Activated naive CD8-positive, alpha-beta T cell treated with anti-CD3 and anti-CD28 coated beads, Interleukin-2, amount 10 ng/mL, durations not matched to agents 7 days and 5 days (primary cell): ENCODE measurements around the gene ARHGEF28. TPM values are rescaled to one million over a fixed set of nuclear protein-coding genes. Genes with fewer than 3 reads are reported as not detected.

Source experiments
- ATAC-seq: fragments of 150-1000 bp; cut with Tn5 transposase; one replicate; pipeline ENCODE4 v1.10.0; 2021; ENCODE audit warnings: low read depth, moderate library complexity
- POLR2A ChIA-PET: fragments of 350-600 bp; sonication (Branson Sonifier 250); formaldehyde crosslinking; loops from one replicate; lab custom pipeline; 2021; ENCODE audit warnings: antibody characterized with exemption; lab: Charles Lee
- DNase-seq: peaks from one replicate; pipeline ENCODE4 v3.0.0; 2021
- H3K27ac Mint-ChIP-seq: one replicate; pipeline ENCODE4 v1.8.0; 2022; ENCODE audit warnings: mild to moderate bottlenecking, mixed read lengths
- H3K27me3 Mint-ChIP-seq: one replicate; pipeline ENCODE4 v1.8.0; 2022; ENCODE audit warnings: mild to moderate bottlenecking, moderate library complexity, mixed read lengths
- H3K36me3 Mint-ChIP-seq: one replicate; pipeline ENCODE4 v1.8.0; 2021; ENCODE audit warnings: mild to moderate bottlenecking, mixed read lengths
- H3K4me1 Mint-ChIP-seq: one replicate; pipeline ENCODE4 v1.8.0; 2021; ENCODE audit warnings: mixed read lengths
- H3K4me3 Mint-ChIP-seq: one replicate; pipeline ENCODE4 v1.8.0; 2022; ENCODE audit warnings: mild to moderate bottlenecking, moderate library complexity, mixed read lengths
- H3K9me3 Mint-ChIP-seq: one replicate; pipeline ENCODE4 v1.8.0; 2021; ENCODE audit warnings: mixed read lengths
- total RNA-seq, 2 experiments: library from RNA; stranded (reverse); gene quantifications; one replicate each; pipeline ENCODE4 v1.2.3, GENCODE V29; 2021

The ARHGEF28 gene
- total RNA-seq, 2 experiments from 2014 or later, result 0.14 TPM; not detected in 1

DNA sequence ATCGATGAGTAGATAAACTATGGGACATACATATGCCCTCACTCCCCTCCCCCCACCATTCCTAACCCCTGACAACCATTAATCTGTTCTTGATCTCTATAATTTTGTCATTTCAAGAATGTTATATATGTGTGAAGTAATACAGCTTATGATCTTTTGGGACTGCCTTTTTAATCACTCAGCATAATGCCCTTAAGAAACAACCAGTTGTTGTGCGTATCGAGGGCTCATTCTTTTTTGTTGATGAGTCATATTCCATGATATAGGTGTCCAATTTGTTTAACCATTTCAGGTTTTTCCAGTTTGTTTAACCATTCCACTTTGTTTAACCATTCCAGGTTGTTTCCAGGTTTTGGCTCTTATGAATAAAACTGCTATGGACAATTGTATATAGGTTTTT, 75.6 kb downstream of the ARHGEF28 start:
- Mint-ChIP-seq H3K4me3 (no peak overlapping the region), H3K27me3 (peaks cover 20% of the 10 kb centered on the region)
- ATAC-seq, result no peak

DNA sequence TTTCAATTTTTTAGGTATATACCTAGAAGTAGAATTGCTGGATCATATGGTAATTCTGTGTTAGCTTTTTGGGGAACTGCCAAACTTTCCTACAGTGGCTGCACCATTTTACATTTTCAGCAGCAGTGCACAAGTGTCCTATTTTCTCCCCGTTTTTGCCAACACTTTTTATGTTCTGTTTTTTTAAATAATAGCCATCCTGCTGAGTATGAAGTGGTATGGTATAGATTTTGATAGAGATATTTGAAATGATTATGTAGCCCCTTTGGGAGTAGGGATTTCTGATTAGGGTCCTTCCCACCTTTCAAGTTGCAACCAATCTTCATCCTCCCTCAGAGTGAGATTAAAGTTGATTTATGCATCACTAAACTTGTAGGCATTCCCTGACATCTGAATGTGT, 76.5 kb downstream of the ARHGEF28 start:
- POLR2A ChIA-PET, result no interaction called here
- no peak for DNase-seq

More for the DNA sequence above, 75.6 kb downstream of the ARHGEF28 start:
- no peaks in the 10 kb centered on the region for H3K36me3 Mint-ChIP-seq
- no peaks in the 10 kb centered on the region for H3K4me1 Mint-ChIP-seq
- POLR2A ChIA-PET, result no interaction called here
- no peak overlapping the region for H3K27ac Mint-ChIP-seq
- no peaks in the 10 kb centered on the region for H3K9me3 Mint-ChIP-seq
- DNase-seq, result no peak

DNA sequence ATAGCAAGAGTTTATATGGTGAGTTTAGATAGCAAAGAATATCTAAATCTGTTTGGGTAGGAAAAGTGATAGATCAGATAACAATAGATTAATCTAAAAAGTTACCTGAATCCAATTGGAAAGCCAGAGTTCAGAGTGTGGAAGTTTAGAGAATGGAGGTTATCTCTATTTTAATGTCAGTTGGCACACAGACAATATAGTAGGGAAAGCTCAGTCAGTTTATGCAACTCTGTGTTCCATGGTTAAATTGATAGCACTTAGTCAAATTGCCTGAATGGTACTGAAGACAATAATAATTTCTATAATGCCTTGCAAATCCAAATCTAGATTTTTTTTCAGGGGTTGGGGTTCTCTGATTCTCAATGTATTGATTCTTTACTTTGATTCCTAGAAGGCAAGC, 77.0 kb downstream of the ARHGEF28 start:
- Mint-ChIP-seq H3K4me3 (no peak overlapping the region), H3K9me3 (no peaks in the 10 kb centered on the region), H3K36me3 (no peaks in the 10 kb centered on the region), H3K27me3 (peaks cover 14% of the 10 kb centered on the region), H3K4me1 (no peaks in the 10 kb centered on the region), H3K27ac (no peak overlapping the region)
- POLR2A ChIA-PET, result no interaction called here
- ATAC-seq (no peak), DNase-seq (no peak)

More for the DNA sequence above, 76.5 kb downstream of the ARHGEF28 start:
- no peaks in the 10 kb centered on the region for H3K36me3 Mint-ChIP-seq
- peaks cover 16% of the 10 kb centered on the region for H3K27me3 Mint-ChIP-seq
- no peak overlapping the region for H3K4me3 Mint-ChIP-seq
- H3K27ac Mint-ChIP-seq, result no peak overlapping the region
- H3K4me1 Mint-ChIP-seq, result no peaks in the 10 kb centered on the region
- no peaks in the 10 kb centered on the region for H3K9me3 Mint-ChIP-seq
- ATAC-seq, result no peak

DNA sequence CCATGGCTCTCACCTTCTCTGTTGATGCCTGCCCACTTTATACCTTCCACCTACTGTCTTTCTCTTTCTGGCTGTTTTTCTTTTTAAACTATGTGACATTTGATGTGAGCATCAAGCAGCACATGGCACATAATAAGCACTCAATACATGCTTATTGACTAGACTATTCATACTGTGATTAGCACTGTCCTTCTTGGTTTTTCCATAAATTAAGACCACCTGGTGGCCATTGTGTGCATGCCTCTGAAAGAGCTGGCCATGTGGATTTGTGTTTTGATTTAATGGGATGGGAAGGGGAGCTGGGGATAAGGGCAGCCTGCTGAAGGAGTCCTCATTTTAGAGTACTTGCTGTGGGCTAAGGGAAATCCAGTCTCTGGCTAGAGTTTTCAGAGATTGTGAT, 79.4 kb downstream of the ARHGEF28 start:
- peaks cover 1% of the 10 kb centered on the region for H3K9me3 Mint-ChIP-seq
- POLR2A ChIA-PET, result no interaction called here
- DNase-seq, result no peak
- H3K4me3 Mint-ChIP-seq, result no peak overlapping the region
- no peaks in the 10 kb centered on the region for H3K4me1 Mint-ChIP-seq
- H3K27me3 Mint-ChIP-seq, result peaks cover 6% of the 10 kb centered on the region
- no peak for ATAC-seq
- H3K36me3 Mint-ChIP-seq, result no peaks in the 10 kb centered on the region
- no peak overlapping the region for H3K27ac Mint-ChIP-seq

DNA sequence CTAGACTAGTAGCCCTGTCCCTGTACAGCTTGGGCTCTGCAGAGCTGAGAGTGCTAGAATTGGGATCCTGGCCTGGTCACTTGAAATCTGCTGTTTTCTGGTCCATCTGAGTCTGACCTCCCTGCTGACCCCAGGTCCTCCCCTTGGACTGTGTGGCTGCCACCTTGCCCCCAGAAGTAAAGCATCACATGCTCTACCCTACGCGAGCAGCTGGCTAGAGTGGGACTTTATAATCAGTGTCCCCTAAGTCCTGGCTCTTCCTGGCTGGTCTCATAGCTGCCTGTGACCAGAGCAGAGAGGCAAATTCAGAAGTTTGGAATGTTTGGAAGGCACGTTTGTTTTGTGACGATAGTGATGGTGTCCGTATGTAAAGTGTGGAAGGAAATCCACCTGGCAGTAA, 81.0 kb downstream of the ARHGEF28 start:
- Mint-ChIP-seq H3K27me3 (peaks cover 10% of the 10 kb centered on the region), H3K36me3 (no peaks in the 10 kb centered on the region), H3K4me3 (no peak overlapping the region), H3K4me1 (no peaks in the 10 kb centered on the region), H3K9me3 (peaks cover 1% of the 10 kb centered on the region), H3K27ac (no peak overlapping the region)
- DNase-seq (no peak), ATAC-seq (no peak)
- POLR2A ChIA-PET, result no interaction called here

DNA sequence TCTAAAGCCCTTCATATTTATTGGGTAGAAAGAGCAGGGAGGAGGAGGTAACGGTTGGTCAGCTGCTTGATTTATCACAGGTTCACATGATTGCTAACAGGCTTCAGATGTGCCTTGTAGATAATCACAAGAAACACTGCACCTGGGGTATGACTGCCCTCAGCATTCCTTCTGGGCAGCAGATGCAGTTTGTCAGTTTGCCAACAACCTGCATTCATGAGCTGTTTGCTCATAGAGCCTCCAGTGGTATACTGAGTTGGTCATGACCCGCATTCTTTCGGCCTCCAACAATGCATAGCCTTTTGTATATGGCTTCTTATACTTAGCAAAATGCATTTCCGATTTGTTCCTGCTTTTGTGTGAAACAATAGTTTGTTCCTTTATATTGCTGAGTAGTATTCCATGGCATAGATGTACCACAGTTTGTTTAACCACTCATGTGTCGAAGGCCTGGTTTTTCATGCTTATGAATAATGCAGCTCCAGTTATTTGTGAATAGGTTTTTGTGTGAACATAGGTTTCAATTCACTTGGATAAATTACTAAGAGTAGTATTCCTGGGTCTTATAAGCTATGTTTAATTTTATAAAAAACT, 83.6 kb downstream of the ARHGEF28 start:
- DNase-seq (no peak), ATAC-seq (no peak)
- Mint-ChIP-seq H3K9me3 (peaks cover 1% of the 10 kb centered on the region), H3K27me3 (peaks cover 14% of the 10 kb centered on the region), H3K4me1 (no peaks in the 10 kb centered on the region), H3K27ac (no peak overlapping the region), H3K4me3 (no peak overlapping the region), H3K36me3 (no peaks in the 10 kb centered on the region)
- POLR2A ChIA-PET, result no interaction called here

DNA sequence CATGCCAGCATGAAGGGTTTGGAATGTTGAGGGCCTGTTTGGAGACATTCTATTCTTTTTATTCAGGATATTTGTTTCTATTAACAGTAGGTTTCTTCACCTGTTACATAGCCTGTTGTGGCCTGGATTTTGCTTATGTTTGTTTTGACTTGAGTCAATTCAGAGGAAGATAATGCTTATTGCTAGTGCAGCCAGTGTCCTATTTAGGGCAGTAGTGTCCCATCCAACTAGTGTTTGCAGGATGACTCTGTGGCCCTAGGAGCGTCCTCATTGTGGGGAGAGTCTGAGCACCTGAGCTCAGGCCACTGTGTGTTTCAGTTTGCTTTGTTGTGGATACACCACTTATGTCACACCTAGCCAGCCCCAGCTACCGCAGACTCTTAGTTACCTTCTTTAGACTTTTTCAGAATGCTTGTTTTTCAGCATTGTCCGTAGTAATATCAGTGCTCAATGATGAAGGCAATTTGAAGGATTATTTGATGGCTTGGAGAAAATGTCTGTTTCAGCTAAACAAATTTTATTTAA, 90.3 kb downstream of the ARHGEF28 start:
- Mint-ChIP-seq H3K4me1 (no peaks in the 10 kb centered on the region), H3K9me3 (no peaks in the 10 kb centered on the region), H3K27me3 (peaks cover 26% of the 10 kb centered on the region), H3K4me3 (no peak overlapping the region), H3K27ac (no peak overlapping the region), H3K36me3 (no peaks in the 10 kb centered on the region)
- POLR2A ChIA-PET, result no interaction called here
- DNase-seq (no peak), ATAC-seq (no peak)

DNA sequence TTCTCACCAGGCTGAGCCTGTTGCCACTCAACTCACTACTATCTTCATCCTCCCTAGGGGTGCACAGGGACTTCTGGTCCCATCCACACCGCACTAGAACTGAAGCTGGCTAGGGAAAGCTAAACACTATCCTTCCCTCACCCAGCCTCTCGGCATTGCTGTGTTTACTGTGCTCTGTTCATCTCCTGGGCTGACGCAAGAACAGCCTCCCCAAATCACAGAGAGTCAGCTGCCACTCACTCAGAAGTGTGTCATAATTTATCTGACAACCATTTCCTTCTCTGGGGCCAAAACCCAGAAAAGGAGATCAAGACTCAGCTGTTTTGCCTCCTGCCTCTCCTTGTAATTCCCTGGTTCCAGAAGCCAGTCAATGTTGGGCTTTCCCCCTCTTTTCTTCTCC, 92.8 kb downstream of the ARHGEF28 start:
- Mint-ChIP-seq H3K9me3 (no peaks in the 10 kb centered on the region), H3K36me3 (no peaks in the 10 kb centered on the region), H3K27ac (no peak overlapping the region), H3K27me3 (peaks cover 26% of the 10 kb centered on the region), H3K4me3 (no peak overlapping the region), H3K4me1 (no peaks in the 10 kb centered on the region)
- ATAC-seq (no peak), DNase-seq (no peak)
- POLR2A ChIA-PET, result no interaction called here

DNA sequence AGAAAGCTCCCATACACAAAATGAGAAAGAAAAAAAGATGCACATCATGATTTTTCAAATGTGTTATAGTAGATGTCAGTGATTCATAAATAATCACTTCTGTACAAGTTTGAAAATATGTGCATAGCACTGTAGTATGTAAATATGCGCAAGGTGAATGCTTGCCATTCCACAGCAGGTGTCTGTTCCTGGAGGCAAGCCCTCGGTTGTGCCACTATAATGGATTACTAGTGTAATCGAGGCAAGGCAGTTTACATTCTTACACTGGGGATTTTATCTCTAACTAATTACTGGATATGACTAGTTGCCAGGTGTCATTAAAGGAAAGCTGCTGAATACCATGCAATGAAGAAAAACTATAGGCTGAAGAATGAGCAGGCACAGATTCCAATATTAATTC, 93.6 kb downstream of the ARHGEF28 start:
- H3K9me3 Mint-ChIP-seq, result no peaks in the 10 kb centered on the region
- H3K4me1 Mint-ChIP-seq, result no peaks in the 10 kb centered on the region
- peaks cover 24% of the 10 kb centered on the region for H3K27me3 Mint-ChIP-seq
- H3K27ac Mint-ChIP-seq, result no peak overlapping the region
- H3K36me3 Mint-ChIP-seq, result no peaks in the 10 kb centered on the region
- POLR2A ChIA-PET, result no interaction called here
- DNase-seq, result no peak
- ATAC-seq, result no peak
- no peak overlapping the region for H3K4me3 Mint-ChIP-seq

DNA sequence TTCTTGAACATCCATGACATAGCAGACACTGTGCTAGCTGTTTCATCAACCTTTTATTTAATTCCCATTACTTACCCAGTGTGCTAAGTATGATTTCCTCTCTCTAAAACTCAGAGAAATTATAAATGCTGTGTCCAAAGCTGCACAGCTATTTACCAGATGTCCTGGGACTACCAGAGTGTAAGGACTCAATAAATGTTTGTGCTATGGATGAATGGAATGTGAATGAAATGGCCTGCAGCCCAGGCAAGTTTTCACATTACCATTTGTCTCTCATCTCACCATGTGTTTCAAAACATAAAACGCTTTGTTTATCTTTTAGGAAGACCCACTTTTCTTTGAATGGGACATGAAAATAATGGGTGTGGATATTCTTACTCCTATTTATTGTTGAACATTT, 96.2 kb downstream of the ARHGEF28 start:
- H3K9me3 Mint-ChIP-seq, result no peaks in the 10 kb centered on the region
- DNase-seq, result no peak

DNA sequence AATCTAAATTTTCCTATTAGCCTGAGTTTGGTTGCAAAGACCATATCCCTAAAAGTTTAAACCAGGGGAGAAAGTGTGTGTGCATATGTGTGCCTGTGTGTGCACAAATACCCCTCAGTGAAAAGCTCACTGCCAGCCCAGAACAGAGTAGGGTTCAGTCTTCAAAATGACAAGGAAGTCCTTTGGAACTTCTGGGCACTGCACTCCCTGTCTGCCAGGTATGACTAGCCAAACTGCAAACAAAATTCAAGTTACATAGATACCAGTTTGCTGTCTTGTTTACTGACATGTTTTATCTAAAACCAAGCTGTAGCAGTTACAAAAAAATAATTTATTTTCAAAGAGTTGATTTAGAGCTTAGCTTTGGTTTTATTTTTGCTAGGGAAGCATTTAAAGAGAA, 100.1 kb downstream of the ARHGEF28 start:
- no peaks in the 10 kb centered on the region for H3K9me3 Mint-ChIP-seq
- no peaks in the 10 kb centered on the region for H3K36me3 Mint-ChIP-seq
- POLR2A ChIA-PET, result no interaction called here
- peaks cover 25% of the 10 kb centered on the region for H3K27me3 Mint-ChIP-seq
- ATAC-seq (no peak), DNase-seq (no peak)
- H3K27ac Mint-ChIP-seq, result no peak overlapping the region
- no peak overlapping the region for H3K4me3 Mint-ChIP-seq
- no peaks in the 10 kb centered on the region for H3K4me1 Mint-ChIP-seq

More for the DNA sequence above, 96.2 kb downstream of the ARHGEF28 start:
- POLR2A ChIA-PET, result no interaction called here
- no peak for ATAC-seq
- H3K4me1 Mint-ChIP-seq, result no peaks in the 10 kb centered on the region
- no peaks in the 10 kb centered on the region for H3K36me3 Mint-ChIP-seq
- no peak overlapping the region for H3K27ac Mint-ChIP-seq
- no peak overlapping the region for H3K4me3 Mint-ChIP-seq
- peaks cover 25% of the 10 kb centered on the region for H3K27me3 Mint-ChIP-seq

DNA sequence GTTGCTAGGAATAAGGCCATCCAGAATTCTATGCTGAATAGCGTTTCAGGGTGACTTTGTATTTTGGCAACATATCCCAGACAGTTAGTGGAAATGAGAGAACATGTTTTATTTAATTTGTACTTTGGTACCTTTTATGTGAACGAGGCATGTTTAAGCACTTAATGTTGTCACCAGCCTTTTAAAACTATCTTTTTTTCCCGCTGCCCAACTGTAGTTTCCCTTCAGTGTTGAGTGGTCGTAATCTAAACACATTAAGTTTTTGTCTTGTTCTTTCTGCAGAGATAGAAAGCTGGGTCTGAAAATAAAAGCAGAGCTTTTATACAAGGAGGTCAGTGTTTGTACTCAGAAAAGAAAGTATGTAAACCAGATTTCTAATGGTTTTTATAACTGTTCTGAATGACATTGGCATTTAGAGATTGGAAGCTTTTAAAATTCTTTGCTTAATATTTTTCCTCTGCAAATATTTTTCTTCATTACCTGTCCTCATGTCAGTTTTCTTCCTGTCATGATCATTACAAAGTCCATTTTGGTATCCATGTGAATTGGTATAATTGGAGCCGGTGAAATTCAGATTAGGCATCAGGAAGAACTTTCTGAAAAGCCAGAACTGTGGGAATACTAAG, 100.7 kb downstream of the ARHGEF28 start:
- Mint-ChIP-seq H3K4me3 (no peak overlapping the region), H3K36me3 (no peaks in the 10 kb centered on the region), H3K4me1 (no peaks in the 10 kb centered on the region), H3K27me3 (peaks cover 27% of the 10 kb centered on the region), H3K27ac (no peak overlapping the region), H3K9me3 (no peaks in the 10 kb centered on the region)
- DNase-seq (no peak), ATAC-seq (no peak)
- POLR2A ChIA-PET, result no interaction called here

DNA sequence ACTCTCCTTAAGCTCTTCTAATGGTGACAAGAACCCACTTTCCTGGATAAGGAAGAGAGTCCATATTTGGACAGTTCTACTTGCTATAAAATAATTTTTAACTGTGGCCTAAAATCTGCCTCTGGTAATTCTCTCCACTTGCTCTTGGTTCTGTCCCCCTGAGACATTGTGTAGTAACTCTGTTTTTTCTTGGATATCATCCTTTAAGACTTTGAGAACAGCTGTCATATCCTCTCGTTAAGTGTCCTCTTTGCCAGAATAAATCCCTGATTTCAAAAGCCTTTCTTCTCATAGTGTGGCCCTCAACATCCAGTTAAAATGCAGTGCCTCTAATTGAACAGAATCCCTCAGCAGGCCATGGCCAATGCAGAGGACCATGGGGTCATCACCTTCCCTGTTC, 101.5 kb downstream of the ARHGEF28 start:
- Mint-ChIP-seq H3K4me1 (no peaks in the 10 kb centered on the region), H3K4me3 (no peak overlapping the region), H3K9me3 (no peaks in the 10 kb centered on the region), H3K27me3 (peaks cover 28% of the 10 kb centered on the region), H3K27ac (no peak overlapping the region), H3K36me3 (no peaks in the 10 kb centered on the region)
- POLR2A ChIA-PET, result no interaction called here
- no peak for DNase-seq
- no peak for ATAC-seq

DNA sequence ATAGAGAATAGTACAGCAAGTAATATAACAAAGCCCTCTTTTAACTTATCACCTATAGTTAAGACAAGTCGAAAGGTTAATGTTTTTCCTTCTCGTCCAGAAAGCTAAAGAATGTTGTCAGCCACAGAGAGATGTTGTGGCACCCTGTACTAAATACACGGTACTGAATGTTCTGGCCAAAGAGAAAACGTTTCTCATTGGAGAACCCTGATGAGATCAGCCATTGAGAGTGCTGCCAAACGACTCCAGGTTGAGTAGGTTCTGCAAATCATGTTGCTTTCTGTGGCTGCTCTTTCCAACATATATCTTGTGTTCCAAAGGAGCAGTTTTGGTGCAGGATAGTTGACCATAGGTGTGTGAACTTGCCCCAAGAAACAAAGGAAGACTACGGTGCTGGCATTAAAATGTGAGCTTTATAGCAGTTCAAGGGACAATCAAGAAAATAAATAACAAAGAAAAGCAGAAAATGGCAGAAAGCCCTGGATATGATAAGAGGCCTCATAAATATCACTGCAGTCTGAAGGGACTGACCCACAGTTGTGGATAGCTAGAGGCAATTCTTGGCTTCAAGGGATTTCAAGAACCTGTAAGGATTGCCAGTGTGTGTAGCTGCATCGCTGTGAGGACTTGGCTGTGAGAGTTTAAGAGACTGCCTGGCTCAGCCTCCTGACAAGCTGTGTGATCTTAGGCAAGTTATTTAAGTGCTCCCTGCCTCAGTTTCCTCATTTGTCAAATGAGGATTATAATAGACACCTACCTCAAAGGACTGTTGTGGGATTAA, 102.7 kb downstream of the ARHGEF28 start:
- Mint-ChIP-seq H3K4me3 (no peak overlapping the region), H3K9me3 (no peaks in the 10 kb centered on the region)

More for the DNA sequence above, 102.7 kb downstream of the ARHGEF28 start:
- Mint-ChIP-seq H3K4me1 (no peaks in the 10 kb centered on the region), H3K36me3 (no peaks in the 10 kb centered on the region), H3K27me3 (peaks cover 27% of the 10 kb centered on the region), H3K27ac (no peak overlapping the region)
- no peak for DNase-seq
- POLR2A ChIA-PET, result no interaction called here
- no peak for ATAC-seq
